IMR-90 (cell line): ENCODE results near the gene CRYBG3.

ENCODE experiments used
- BHLHE40 ChIP-seq: fragments of 150-350 bp; IDR thresholded peaks from 2 replicates; pipeline ENCODE4 v1.6.1; 2016; ENCODE audit warnings: mild to moderate bottlenecking, low read depth, low read length
- CEBPB ChIP-seq: IDR thresholded peaks from 2 replicates; pipeline ENCODE4 v1.6.1; 2012; ENCODE audit warnings: low read depth, low read length, improper control_type of control experiment
- CHD1 ChIP-seq: IDR thresholded peaks from 2 replicates; pipeline ENCODE4 v1.6.1; 2012; ENCODE audit warnings: low read depth, low read length, improper control_type of control experiment
- MAZ ChIP-seq: IDR thresholded peaks from 2 replicates; pipeline ENCODE4 v1.6.1; 2012; ENCODE audit warnings: low read depth, mild to moderate bottlenecking, low read length, improper control_type of control experiment, moderate library complexity, borderline replicate concordance
- MXI1 ChIP-seq: IDR thresholded peaks from 2 replicates; pipeline ENCODE4 v1.6.1; 2012; ENCODE audit warnings: low read depth, mild to moderate bottlenecking, low read length, moderate library complexity, borderline replicate concordance
- POLR2A ChIP-seq: IDR thresholded peaks from 2 replicates; pipeline ENCODE4 v1.6.1; 2012; ENCODE audit warnings: mild to moderate bottlenecking, low read depth, low read length
- RAD21 ChIP-seq: IDR thresholded peaks from 2 replicates; pipeline ENCODE4 v1.6.1; 2012; ENCODE audit warnings: low read length, improper control_type of control experiment
- RFX5 ChIP-seq: IDR thresholded peaks from 2 replicates; pipeline ENCODE4 v1.8.0; 2012; ENCODE audit warnings: low read depth, mild to moderate bottlenecking, low read length, moderate library complexity
- SMC3 ChIP-seq: fragments of 150-350 bp; IDR thresholded peaks from 2 replicates; pipeline ENCODE4 v1.6.1; 2016; ENCODE audit warnings: low read depth, mild to moderate bottlenecking, antibody characterized with exemption, low read length, moderate library complexity
- TF ChIP-seq, protein P1 (sequence below): conservative IDR thresholded peaks from 2 replicates; pipeline ENCODE4 v1.5.1; 2012; ENCODE audit warnings: mild to moderate bottlenecking, low read depth, low read length, improper control_type of control experiment
- TF ChIP-seq, protein P2 (sequence below): fragments of 150-350 bp; IDR thresholded peaks from 2 replicates; pipeline ENCODE4 v1.6.1; 2017; ENCODE audit warnings: mild to moderate bottlenecking, antibody characterized with exemption, low read length, low read depth

DNA sequence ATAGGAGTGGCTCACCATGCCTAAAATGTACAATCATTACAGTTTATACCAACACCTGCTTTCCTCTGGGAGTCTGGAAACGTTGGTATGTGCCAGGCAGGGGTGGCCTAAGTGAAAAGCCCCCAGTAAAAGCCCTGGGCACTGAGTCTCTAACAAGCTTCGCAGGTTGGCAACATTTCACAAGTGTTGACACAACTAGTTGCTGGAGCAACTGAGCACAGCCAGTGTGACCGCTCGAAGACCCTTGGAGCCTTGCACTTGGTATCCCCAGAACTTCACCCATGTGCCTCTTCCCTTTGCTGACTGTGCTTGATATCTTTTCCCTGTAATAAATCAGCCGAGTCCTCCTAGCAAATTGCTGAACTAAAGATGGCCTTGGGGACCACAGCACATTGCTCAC lies 147.7 kb downstream of the CRYBG3 start:
- TF ChIP-seq, protein P1, sequence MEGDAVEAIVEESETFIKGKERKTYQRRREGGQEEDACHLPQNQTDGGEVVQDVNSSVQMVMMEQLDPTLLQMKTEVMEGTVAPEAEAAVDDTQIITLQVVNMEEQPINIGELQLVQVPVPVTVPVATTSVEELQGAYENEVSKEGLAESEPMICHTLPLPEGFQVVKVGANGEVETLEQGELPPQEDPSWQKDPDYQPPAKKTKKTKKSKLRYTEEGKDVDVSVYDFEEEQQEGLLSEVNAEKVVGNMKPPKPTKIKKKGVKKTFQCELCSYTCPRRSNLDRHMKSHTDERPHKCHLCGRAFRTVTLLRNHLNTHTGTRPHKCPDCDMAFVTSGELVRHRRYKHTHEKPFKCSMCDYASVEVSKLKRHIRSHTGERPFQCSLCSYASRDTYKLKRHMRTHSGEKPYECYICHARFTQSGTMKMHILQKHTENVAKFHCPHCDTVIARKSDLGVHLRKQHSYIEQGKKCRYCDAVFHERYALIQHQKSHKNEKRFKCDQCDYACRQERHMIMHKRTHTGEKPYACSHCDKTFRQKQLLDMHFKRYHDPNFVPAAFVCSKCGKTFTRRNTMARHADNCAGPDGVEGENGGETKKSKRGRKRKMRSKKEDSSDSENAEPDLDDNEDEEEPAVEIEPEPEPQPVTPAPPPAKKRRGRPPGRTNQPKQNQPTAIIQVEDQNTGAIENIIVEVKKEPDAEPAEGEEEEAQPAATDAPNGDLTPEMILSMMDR, result no peak
- TF ChIP-seq POLR2A, result no peak
- TF ChIP-seq CEBPB, result no peak
- TF ChIP-seq MAZ, result no peak
- TF ChIP-seq SMC3, result no peak
- no peak for TF ChIP-seq CHD1
- no peak for TF ChIP-seq MXI1
- TF ChIP-seq, protein P2, sequence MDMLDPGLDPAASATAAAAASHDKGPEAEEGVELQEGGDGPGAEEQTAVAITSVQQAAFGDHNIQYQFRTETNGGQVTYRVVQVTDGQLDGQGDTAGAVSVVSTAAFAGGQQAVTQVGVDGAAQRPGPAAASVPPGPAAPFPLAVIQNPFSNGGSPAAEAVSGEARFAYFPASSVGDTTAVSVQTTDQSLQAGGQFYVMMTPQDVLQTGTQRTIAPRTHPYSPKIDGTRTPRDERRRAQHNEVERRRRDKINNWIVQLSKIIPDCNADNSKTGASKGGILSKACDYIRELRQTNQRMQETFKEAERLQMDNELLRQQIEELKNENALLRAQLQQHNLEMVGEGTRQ, result no peak
- TF ChIP-seq BHLHE40, result no peak
- no peak for TF ChIP-seq RFX5
- no peak for TF ChIP-seq RAD21
